Lower lobe of right lung (tissue), 2 donors: Measurements from ENCODE around the gene KLK5. TPM values are rescaled to one million over a fixed set of nuclear protein-coding genes. Genes with fewer than 3 reads are reported as not detected.

Source experiments
- ATAC-seq, 2 donors: fragments of 200-7000 bp; cut with Tn5 transposase; one replicate each; pipeline ENCODE4 v1.9.1; 2020 to 2022; ENCODE audit warnings: mild to moderate bottlenecking in 2 of 2, moderate library complexity in 2 of 2
- DNase-seq: peaks from one replicate; pipeline ENCODE4 v3.0.0-alpha.2; 2020
- H3K27ac ChIP-seq: fragments of 200-600 bp; one replicate; pipeline ENCODE4 v1.8.0; 2022
- H3K27me3 ChIP-seq: fragments of 200-600 bp; one replicate; pipeline ENCODE4 v1.8.0; 2022; ENCODE audit warnings: low read depth
- H3K36me3 ChIP-seq: fragments of 200-600 bp; one replicate; pipeline ENCODE4 v1.8.0; 2022; ENCODE audit warnings: mild to moderate bottlenecking
- H3K4me1 ChIP-seq: fragments of 200-600 bp; one replicate; pipeline ENCODE4 v1.8.0; 2022
- H3K4me3 ChIP-seq: fragments of 200-600 bp; one replicate; pipeline ENCODE4 v1.8.0; 2022; ENCODE audit warnings: mild to moderate bottlenecking
- H3K9me3 ChIP-seq: fragments of 200-600 bp; one replicate; pipeline ENCODE4 v1.8.0; 2022
- CTCF ChIP-seq: fragments of 200-600 bp; IDR thresholded peaks from one replicate; pipeline ENCODE4 v1.8.0; 2022; ENCODE audit warnings: antibody characterized with exemption, mild to moderate bottlenecking
- intact Hi-C: fragments of 100-400 bp; cut with DNase I; formaldehyde crosslinking; loops from one replicate; pipeline ENCODE4 v1.11.0; 2022
- total RNA-seq: library from RNA; stranded (reverse); fragmentation: NEBNext Ultra II Directional; extraction: Animal tissue kit (Norgen Biotek cat#: 25700); gene quantifications from one replicate; pipeline ENCODE4 v1.2.1, GENCODE V29; 2021
- donor health status: DM: no; HTN: yes; CAD: no; lungs with severe emphysema.

KLK5 gene
- total RNA-seq, 1 donor from 2014 or later, result not detected

GRCh38 chr19:50959731-50960500 is 7.1 kb upstream of the KLK5 start:
- intact Hi-C loops, result no loop called here
- H3K4me1 ChIP-seq, result no peaks in the 10 kb centered on the region
- peaks cover 12% of the 10 kb centered on the region for H3K27me3 ChIP-seq
- no peak for TF ChIP-seq CTCF
- no peak overlapping the region for H3K27ac ChIP-seq
- H3K36me3 ChIP-seq, result no peaks in the 10 kb centered on the region
- no peak overlapping the region for H3K4me3 ChIP-seq
- no peak for DNase-seq
- no peak for ATAC-seq
- no peaks in the 10 kb centered on the region for H3K9me3 ChIP-seq

GRCh38 chr19:50957587-50957986 is 4.7 kb upstream of the KLK5 start:
- DNase-seq, result no peak
- TF ChIP-seq CTCF, result no peak
- Histone ChIP-seq H3K27me3 (peaks cover 5% of the 10 kb centered on the region), H3K4me1 (no peaks in the 10 kb centered on the region), H3K27ac (no peak overlapping the region), H3K4me3 (no peak overlapping the region), H3K36me3 (no peaks in the 10 kb centered on the region), H3K9me3 (no peaks in the 10 kb centered on the region)
- ATAC-seq, result no peak
- intact Hi-C loops, result no loop called here

GRCh38 chr19:50949861-50950260 is 3.0 kb downstream of the KLK5 start:
- Histone ChIP-seq H3K27me3 (no peaks in the 10 kb centered on the region), H3K36me3 (no peaks in the 10 kb centered on the region), H3K4me1 (no peaks in the 10 kb centered on the region), H3K4me3 (no peak overlapping the region), H3K9me3 (no peaks in the 10 kb centered on the region), H3K27ac (no peak overlapping the region)
- ATAC-seq, result no peak
- intact Hi-C loops, result no loop called here
- no peak for DNase-seq
- no peak for TF ChIP-seq CTCF

GRCh38 chr19:50947123-50947522 is 5.7 kb downstream of the KLK5 start:
- no peaks in the 10 kb centered on the region for H3K27me3 ChIP-seq
- H3K4me1 ChIP-seq, result no peaks in the 10 kb centered on the region
- no peaks in the 10 kb centered on the region for H3K36me3 ChIP-seq
- no peak overlapping the region for H3K27ac ChIP-seq
- TF ChIP-seq CTCF, result no peak
- intact Hi-C loops, result no loop called here
- ATAC-seq, result no peak
- H3K4me3 ChIP-seq, result no peak overlapping the region
- H3K9me3 ChIP-seq, result no peaks in the 10 kb centered on the region
- no peak for DNase-seq

GRCh38 chr19:50944795-50945194 is 8.0 kb downstream of the KLK5 start:
- no peaks in the 10 kb centered on the region for H3K36me3 ChIP-seq
- no peaks in the 10 kb centered on the region for H3K4me1 ChIP-seq
- intact Hi-C loops, result no loop called here
- no peak for DNase-seq
- no peak for ATAC-seq
- no peak for TF ChIP-seq CTCF
- no peak overlapping the region for H3K4me3 ChIP-seq
- H3K27me3 ChIP-seq, result no peaks in the 10 kb centered on the region
- H3K9me3 ChIP-seq, result no peaks in the 10 kb centered on the region
- H3K27ac ChIP-seq, result no peak overlapping the region
